ENCODE results near the gene GRM5. TPM values are rescaled to one million over a fixed set of nuclear protein-coding genes. Genes with fewer than 3 reads are reported as not detected.
"Not testable (repeated sequence)": the region's sequence is repeated elsewhere in the genome, so short reads cannot be mapped to it uniquely, and the experiment has no call there.

GRM5 gene
- total RNA-seq, 1 donor, result under 0.01 TPM

DNA sequence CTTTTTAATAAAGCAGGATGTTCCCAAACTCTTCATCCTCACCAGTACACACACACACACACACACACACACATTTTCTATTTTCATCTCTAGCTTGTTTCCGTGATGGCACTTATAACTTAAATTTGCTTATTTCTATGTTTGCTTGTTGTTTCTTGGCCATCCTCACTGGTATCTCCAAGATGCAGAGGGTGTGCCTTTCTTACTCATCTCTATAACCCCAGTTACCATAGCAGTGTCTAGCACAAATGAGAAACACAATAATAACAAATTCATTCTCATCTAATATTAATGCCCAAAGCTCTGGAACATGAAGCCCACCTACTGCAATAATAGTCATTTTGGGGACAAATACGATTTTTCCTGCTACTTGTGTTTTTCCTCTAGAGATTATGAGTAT, 156.3 kb downstream of the GRM5 start:
- DNase-seq (ENCODE audit: low read depth), result no peak
- H3K4me3 ChIP-seq (ENCODE audit: low read depth, low read length), result no peak overlapping the region
- TF ChIP-seq, protein P1, sequence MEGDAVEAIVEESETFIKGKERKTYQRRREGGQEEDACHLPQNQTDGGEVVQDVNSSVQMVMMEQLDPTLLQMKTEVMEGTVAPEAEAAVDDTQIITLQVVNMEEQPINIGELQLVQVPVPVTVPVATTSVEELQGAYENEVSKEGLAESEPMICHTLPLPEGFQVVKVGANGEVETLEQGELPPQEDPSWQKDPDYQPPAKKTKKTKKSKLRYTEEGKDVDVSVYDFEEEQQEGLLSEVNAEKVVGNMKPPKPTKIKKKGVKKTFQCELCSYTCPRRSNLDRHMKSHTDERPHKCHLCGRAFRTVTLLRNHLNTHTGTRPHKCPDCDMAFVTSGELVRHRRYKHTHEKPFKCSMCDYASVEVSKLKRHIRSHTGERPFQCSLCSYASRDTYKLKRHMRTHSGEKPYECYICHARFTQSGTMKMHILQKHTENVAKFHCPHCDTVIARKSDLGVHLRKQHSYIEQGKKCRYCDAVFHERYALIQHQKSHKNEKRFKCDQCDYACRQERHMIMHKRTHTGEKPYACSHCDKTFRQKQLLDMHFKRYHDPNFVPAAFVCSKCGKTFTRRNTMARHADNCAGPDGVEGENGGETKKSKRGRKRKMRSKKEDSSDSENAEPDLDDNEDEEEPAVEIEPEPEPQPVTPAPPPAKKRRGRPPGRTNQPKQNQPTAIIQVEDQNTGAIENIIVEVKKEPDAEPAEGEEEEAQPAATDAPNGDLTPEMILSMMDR (IDR thresholded peaks at IDR 0.05; ENCODE audit: insufficient read depth, low read depth, low read length), result no peak

DNA sequence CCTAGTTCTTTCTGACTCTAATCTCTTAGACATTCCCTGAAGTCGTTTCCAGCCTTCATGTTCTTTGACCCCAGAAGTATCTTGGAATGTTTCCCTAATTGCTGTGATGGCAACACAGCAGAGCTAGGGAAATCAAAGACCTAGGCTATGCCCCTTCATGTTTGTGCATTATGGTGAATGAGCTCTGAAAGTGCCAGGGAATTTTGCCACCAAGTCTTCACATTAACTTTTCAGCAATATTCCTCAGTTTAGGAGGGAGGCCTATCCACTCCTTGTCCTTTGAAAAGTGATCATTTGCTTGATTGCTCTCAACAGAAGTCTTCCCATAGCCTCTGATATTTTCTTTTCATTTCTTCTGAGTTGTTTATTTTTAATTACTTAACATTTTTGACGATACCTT, 164.3 kb downstream of the GRM5 start:
- DNase-seq (ENCODE audit: low read depth); H3K4me3 ChIP-seq (ENCODE audit: low read depth, low read length): not testable (repeated sequence)

DNA sequence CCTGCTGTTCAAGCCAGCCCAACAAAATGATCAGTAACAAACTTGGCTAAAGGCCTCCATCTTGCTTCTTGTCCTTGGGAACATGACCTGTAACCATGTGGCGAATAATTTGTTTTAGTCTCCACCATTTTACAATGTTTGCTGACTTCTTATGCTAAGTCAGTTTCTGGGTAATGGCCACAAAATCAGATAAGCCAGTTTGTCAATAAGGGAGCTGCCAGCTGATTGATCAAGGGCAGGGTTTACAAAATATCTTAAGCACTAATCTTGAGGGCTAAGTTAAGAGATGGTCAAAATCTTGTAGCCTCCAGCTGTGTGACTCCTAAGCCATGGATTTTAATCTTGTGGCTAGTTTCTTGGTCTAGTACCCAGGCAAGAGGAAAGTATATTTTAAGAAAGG, 176.9 kb downstream of the GRM5 start:
- not testable (repeated sequence) for H3K4me3 ChIP-seq (ENCODE audit: low read depth, low read length); DNase-seq (ENCODE audit: low read depth)

DNA sequence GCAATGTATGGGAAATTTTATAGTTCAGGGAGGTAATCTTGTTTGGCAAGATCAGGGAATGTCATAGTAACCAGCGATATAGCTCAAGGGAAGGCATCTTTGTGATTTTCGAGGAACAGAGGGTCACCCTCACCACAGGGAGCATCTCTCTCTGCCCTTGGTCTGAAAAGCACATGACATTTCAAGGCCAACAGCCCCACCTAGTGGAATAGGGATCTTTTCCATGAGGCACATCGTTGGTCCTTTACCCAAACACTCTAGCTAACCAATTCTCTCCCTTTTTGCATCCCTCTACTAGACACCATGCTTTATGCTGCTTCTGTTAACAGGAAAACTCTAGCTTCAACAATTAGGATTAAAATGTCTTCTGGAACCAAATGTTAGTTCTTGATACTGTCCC, 179.0 kb downstream of the GRM5 start:
- peak; percentile 8 for DNase-seq (ENCODE audit: low read depth)
- TF ChIP-seq, protein P1 (IDR thresholded peaks at IDR 0.05; ENCODE audit: insufficient read depth, low read depth, low read length), result peak; percentile 18
- no peak overlapping the region for H3K4me3 ChIP-seq (ENCODE audit: low read depth, low read length)

DNA sequence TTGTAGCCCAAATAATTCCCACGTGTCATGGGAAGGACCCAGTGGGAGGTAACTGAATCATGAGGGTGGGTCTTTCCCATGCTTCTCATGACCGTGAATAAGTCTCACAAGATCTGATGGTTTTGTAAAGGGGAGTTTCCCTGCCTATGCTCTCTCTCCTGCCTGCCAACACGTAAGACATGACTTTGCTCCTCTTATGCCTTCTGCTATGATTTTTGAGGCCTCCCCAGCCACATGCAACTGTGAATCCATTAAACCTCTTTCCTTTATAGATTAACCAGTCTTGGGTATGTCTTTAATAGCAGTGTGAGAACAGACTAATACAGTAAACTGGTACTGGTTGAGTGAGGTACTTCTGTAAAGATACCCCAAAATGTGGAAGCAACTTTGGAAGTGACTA, 183.0 kb downstream of the GRM5 start:
- H3K4me3 ChIP-seq (ENCODE audit: low read depth, low read length); DNase-seq (ENCODE audit: low read depth): not testable (repeated sequence)

DNA sequence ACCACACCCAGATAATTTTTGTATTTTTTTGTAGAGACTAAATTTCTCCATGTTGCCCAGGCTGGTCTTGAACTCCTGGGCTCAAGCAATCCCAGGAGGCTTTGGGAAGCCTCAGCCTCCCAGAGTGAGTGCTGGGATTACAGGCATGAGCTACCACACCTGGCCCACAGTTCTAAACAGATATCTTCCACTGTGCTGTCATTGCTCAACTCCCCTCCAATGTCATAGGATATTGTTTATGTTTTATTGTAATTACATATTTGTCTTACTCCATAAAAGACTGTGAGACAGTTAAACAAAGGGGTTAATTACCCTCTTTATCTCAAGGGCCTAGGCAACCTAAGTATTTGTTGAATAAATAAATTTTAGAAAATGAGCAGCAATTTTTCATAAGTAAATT, 204.2 kb downstream of the GRM5 start:
- no peak overlapping the region for H3K4me3 ChIP-seq (ENCODE audit: low read depth, low read length)
- TF ChIP-seq, protein P1 (IDR thresholded peaks at IDR 0.05; ENCODE audit: insufficient read depth, low read depth, low read length), result no peak
- DNase-seq (ENCODE audit: low read depth), result no peak

DNA sequence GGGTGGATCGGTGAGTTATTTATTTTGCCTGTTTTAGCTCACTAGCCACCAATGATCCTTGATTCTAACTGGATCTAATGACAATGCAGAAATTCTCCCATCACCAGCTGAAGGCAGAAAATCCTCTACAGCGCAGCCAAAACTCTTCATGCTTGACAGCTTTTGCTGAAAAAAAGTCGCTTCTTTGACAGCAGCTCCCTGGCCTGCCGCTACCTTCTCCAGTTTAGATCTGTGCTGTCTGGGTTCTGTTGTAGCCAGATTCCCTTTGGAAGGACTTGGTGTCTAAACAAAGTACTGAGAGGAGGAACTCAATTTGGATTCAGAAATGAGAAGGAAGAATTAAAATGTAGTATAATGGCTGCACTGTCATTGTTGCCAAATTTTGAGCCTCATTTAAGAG, 205.4 kb downstream of the GRM5 start:
- not testable (repeated sequence) for H3K4me3 ChIP-seq (ENCODE audit: low read depth, low read length)

DNA sequence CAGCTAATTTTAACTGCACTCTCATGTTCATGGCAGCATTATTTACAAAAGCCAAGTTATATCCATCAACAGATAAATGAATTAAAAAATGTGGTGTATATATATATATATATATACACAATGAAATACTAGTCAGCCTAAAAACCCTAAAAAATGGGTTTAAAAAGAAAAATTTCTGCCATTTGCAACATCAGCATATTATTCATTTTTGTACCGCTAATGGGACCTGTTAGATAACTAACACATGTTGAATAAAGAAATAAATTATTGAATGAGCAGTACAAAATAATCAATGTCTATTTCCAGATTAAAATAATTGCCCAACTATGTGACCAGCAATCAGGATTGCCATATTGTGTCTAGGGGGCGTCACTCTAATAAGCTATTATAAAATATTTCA, 211.8 kb downstream of the GRM5 start:
- H3K4me3 ChIP-seq (ENCODE audit: low read depth, low read length); DNase-seq (ENCODE audit: low read depth): not testable (repeated sequence)

More for the DNA sequence above, 205.4 kb downstream of the GRM5 start:
- not testable (repeated sequence) for DNase-seq (ENCODE audit: low read depth)

DNA sequence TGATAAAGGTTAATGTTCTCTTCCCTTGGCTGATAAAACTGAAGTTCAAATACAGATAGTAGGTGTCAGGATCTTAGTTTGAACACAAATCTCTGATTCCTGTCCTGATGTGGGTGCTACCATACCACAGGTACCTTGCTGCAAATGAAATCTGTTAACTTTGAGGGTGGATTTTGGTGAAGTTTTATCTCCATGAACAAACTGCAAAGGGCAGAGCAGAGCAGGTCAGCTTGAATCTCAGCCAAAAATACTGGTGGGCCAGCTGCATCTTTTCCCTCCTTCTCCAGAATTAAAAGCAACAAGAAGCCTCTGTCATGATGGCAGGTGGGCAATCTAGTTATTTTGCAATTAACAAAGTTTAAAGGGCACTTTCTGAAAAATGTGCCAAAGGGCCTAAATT, 214.2 kb downstream of the GRM5 start:
- not testable (repeated sequence) for DNase-seq (ENCODE audit: low read depth); H3K4me3 ChIP-seq (ENCODE audit: low read depth, low read length)

DNA sequence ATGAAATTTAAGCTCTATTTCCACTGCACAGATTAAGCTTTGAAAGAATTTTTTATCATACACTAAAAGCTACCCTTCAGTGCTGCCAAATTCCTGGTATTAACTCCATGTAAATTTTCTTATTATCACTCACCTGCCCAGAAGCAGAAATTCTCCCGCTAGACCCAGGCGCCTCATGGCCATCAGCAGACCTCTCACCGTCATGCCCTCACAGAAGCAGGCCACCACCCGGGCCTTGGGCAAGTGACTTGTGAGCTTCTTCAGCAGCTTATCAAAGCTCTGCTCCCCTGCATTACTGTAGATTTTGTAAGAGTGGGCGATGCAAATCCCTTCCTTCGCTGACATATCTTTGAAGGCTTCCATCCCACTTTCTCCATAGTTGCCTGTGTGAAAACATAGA, 216.0 kb downstream of the GRM5 start:
- not testable (repeated sequence) for DNase-seq (ENCODE audit: low read depth); H3K4me3 ChIP-seq (ENCODE audit: low read depth, low read length)

DNA sequence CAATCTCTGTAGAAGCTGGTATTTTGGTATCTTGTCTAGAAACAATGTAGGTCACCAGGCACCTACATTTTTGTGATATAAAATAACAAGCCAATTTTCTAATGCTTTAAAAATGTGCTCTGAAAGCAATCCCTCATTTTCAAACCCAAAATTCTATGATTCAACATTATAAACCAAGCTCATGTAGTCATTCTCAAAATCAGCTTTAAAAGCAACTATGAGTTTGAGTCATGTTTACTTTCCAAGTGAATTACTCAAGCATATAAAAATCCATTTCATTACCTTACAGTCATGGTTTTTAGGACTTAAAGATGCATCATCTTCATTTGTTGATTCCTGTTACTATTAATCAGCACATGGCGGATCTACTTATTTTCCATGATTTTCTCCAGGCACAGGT, 216.4 kb downstream of the GRM5 start:
- DNase-seq (ENCODE audit: low read depth), result no peak
- TF ChIP-seq, protein P1 (IDR thresholded peaks at IDR 0.05; ENCODE audit: insufficient read depth, low read depth, low read length), result no peak
- H3K4me3 ChIP-seq (ENCODE audit: low read depth, low read length), result no peak overlapping the region

DNA sequence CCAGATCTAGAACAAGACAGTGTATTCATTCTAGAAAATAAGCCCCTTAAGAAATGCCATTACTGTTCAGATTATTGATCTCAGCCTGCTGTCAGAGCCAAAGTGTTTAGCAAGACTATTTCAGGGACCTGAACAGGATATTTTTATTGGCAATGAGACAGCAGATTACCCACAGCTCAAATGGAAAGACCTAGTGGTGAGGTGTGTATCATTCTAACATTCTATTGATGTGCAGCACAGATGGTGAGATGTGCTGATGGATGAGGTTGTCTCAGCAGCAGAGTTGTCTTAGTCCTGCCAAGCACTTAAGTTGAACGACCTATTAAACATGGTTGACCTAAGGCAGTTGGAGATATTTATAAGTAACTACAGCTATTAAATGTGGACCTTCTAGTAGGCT, 219.5 kb downstream of the GRM5 start:
- H3K4me3 ChIP-seq (ENCODE audit: low read depth, low read length); DNase-seq (ENCODE audit: low read depth): not testable (repeated sequence)

DNA sequence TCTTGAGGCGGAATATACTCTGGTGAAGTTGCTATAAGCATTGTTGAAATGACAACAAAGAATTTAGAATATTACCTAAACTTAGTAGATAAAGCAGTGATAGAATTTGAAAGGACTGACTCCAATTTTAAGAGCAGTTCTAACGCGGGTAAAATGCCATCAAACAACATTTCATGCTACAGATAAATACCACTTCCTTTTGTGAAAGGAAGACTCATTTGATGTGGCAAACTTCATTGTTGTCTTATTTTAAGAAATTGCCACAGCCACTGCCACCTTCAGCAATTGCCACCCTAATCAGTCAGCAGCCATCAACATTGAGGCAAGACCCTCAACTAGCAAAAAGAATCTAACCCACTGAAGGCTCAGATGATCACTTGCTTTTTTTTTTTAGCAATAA, 220.8 kb downstream of the GRM5 start:
- DNase-seq (ENCODE audit: low read depth); H3K4me3 ChIP-seq (ENCODE audit: low read depth, low read length): not testable (repeated sequence)

DNA sequence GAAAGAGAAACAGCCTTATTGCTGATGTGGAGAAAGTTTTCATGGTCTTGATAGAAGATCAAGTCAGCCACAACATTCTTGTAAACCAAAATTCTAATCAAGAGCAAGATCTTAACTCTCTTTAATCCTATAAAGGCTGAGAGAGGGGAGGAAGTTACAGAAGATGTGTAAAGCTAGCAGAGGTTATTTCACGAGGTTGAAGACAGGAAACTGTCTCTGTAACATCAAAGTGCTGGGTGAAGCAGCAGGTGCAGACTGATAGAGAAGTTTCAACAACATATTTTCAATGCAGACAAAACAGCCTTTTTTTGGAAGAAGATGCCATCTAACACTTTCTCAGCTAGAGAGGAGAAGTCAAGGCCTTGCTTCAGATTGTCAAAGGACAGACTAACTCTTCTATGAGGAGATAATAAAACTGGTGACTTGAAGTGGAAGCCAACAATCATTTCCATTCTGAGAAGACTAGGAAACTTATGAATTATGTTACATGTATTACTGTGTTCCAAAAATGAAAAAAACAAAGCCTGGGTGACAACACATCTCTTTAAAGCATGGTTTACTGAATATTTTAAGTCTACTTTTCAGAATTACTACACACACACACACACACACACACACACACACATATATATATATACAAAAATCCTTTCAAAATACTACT, 221.9 kb downstream of the GRM5 start:
- not testable (repeated sequence) for DNase-seq (ENCODE audit: low read depth); H3K4me3 ChIP-seq (ENCODE audit: low read depth, low read length)

DNA sequence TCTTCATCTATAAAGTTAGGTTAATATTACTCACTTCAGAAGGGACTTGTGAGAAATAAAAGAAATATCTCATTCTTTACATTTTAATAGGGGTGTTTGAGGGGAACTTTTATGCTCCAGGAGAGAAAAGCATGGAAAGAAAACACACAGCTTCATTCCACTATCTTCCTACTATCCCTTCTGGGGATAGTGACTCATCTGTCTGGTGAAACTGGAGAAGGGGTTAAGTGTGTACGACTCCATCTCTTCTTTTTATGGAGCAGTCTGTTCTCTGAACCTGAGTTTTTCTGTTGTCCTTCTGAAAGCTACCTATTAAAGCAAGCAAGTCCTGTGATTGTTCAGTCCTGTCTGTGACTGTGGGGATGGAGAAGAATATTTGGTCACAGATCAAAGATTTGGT, 227.6 kb downstream of the GRM5 start:
- not testable (repeated sequence) for H3K4me3 ChIP-seq (ENCODE audit: low read depth, low read length); DNase-seq (ENCODE audit: low read depth)
